Measurements from ENCODE around the gene SHC2. TPM values are rescaled to one million over a fixed set of nuclear protein-coding genes. Genes with fewer than 3 reads are reported as not detected.

SHC2 gene
- total and polyA plus RNA-seq, 2 experiments from 2014 or later, result 50.8 to 111 TPM

DNA sequence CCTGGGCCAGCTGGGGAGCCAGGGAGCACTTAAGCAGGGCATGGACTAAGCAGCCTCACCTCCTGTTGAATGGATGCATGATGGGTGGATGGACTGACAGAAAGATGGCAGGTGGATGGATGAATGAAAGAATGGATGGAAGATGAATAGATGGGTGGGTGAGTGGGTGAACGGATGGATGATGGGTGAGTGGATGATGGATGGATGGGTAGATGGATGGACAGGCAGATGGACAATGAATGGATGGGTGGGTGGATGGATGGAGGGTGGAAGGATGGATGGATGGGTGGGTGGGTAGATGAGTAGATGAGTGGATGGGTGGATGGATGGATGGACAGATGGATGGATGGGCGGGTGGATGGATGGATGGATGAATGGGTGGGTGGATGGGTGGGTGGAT, 18.7 kb downstream of the SHC2 start:
- Histone ChIP-seq H3K9me2 (replicated peaks; ENCODE audit: insufficient read depth) (no peaks in the 10 kb centered on the region), H2AFZ (no peak overlapping the region), H3K4me1 (ENCODE audit: insufficient read depth) (peaks cover 3% of the 10 kb centered on the region), H3K9me3 (ENCODE audit: low read depth) (no peaks in the 10 kb centered on the region), H3K4me2 (no peak overlapping the region), H3K36me3 (replicated peaks; ENCODE audit: insufficient read depth, low read depth) (no peaks in the 10 kb centered on the region), H4K20me1 (ENCODE audit: insufficient read depth, poor library complexity, severe bottlenecking) (no peaks in the 10 kb centered on the region), H3K27ac (no peak overlapping the region), H3K27me3 (no peaks in the 10 kb centered on the region), H3K4me3 (no peak overlapping the region), H3K79me2 (no peaks in the 10 kb centered on the region)
- TF ChIP-seq EZH2phosphoT487 (IDR thresholded peaks at IDR 0.05; ENCODE audit: low read depth, severe bottlenecking, unreplicated experiment) (no peak), EZH2 (IDR thresholded peaks at IDR 0.05; ENCODE audit: borderline replicate concordance) (no peak)
- TF ChIP-seq, protein P1, sequence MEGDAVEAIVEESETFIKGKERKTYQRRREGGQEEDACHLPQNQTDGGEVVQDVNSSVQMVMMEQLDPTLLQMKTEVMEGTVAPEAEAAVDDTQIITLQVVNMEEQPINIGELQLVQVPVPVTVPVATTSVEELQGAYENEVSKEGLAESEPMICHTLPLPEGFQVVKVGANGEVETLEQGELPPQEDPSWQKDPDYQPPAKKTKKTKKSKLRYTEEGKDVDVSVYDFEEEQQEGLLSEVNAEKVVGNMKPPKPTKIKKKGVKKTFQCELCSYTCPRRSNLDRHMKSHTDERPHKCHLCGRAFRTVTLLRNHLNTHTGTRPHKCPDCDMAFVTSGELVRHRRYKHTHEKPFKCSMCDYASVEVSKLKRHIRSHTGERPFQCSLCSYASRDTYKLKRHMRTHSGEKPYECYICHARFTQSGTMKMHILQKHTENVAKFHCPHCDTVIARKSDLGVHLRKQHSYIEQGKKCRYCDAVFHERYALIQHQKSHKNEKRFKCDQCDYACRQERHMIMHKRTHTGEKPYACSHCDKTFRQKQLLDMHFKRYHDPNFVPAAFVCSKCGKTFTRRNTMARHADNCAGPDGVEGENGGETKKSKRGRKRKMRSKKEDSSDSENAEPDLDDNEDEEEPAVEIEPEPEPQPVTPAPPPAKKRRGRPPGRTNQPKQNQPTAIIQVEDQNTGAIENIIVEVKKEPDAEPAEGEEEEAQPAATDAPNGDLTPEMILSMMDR (IDR thresholded peaks at IDR 0.05; ENCODE audit: poor library complexity), result no peak
- no peak for DNase-seq (ENCODE audit: low spot score)
- WGBS (ENCODE audit: low lambda C conversion rate, missing lambda C conversion rate), result 96% methylated on average over 1 of the region's 2 CpGs

DNA sequence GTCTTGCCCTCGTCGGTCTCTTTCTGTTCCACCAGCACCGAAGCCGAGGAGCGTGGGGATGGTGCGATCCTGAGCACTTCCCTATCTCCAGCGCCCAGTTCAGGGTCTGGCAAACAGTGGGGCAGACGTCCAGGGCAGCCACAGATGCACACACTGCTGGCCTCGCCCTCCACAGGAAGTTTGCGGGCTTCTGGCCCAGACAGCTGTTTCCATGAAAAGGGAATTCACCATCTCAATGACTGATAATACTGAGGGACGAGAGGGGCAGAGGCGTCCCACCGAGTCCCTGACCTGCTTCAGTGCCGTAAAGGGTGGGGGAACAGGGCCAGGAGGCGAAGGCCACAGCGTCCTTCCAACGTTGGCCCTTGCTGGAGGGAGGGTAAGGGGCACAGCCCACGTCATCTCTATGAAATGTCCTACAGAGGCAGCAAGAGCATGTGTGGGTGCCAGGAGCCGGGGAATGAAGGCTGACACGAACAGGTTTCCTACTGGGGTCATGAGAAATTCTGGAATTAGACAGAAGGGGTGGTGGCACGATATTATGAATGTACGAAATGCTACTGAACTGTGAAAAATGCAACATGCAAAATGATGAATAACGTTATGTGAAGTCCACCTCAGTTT, 19.5 kb downstream of the SHC2 start:
- Histone ChIP-seq H4K20me1 (ENCODE audit: insufficient read depth, poor library complexity, severe bottlenecking) (no peaks in the 10 kb centered on the region), H3K27ac (no peak overlapping the region), H3K79me2 (no peaks in the 10 kb centered on the region), H2AFZ (no peak overlapping the region), H3K27me3 (no peaks in the 10 kb centered on the region), H3K9me2 (replicated peaks; ENCODE audit: insufficient read depth) (no peaks in the 10 kb centered on the region), H3K36me3 (replicated peaks; ENCODE audit: insufficient read depth, low read depth) (no peaks in the 10 kb centered on the region), H3K4me2 (no peak overlapping the region), H3K4me1 (ENCODE audit: insufficient read depth) (no peaks in the 10 kb centered on the region), H3K4me3 (no peak overlapping the region), H3K9me3 (ENCODE audit: low read depth) (no peaks in the 10 kb centered on the region)
- TF ChIP-seq, protein P1 (IDR thresholded peaks at IDR 0.05; ENCODE audit: poor library complexity), result no peak
- TF ChIP-seq EZH2phosphoT487 (IDR thresholded peaks at IDR 0.05; ENCODE audit: low read depth, severe bottlenecking, unreplicated experiment) (no peak), EZH2 (IDR thresholded peaks at IDR 0.05; ENCODE audit: borderline replicate concordance) (no peak)
- no peak for DNase-seq (ENCODE audit: low spot score)
- WGBS (ENCODE audit: low lambda C conversion rate, missing lambda C conversion rate), result 88% methylated on average over 23 of the region's 23 CpGs

DNA sequence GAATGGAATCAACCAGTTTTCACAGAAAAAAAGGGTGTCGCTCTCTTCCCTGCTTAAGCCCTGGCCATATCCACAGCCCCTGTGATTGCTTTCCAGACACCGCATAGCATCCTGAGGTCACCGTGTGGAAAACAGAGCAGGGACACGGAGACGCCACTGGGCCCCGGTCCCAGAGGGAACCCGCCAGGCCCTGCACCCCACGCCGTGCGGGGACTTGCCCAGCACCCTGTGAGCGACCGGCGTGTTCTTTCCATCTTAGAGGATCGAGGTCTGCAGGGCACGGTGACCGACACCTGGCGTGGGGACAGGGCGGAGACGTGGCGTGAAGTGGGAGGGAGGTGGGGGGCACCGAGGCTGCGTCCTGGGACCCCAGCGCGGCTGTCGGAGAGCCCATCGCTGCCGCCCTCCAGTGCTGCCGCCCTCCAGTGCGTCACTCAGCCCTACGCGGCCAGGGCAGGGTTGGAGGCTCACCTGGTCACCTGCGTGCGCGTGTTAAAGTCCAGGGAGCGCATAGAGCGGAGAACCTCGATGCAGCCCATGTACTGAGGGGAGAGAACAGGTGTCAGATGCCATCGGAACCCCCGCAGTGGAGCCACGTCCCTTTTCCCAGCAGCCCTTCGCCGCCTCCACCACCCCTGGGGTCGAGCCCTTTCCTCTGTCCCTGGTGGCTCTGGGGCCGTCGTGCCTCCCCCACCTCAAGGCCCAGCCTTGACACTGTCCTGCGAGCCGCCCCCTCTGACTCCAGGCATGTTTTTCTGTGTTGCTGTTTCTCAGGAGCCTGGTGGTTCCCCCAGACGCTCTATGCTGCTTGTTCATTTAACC, 20.2 kb downstream of the SHC2 start:
- no peak overlapping the region for H3K4me2 ChIP-seq
- no peaks in the 10 kb centered on the region for H3K9me2 ChIP-seq (replicated peaks; ENCODE audit: insufficient read depth)
- H3K79me2 ChIP-seq, result no peaks in the 10 kb centered on the region
- no peaks in the 10 kb centered on the region for H3K27me3 ChIP-seq
- no peaks in the 10 kb centered on the region for H3K36me3 ChIP-seq (replicated peaks; ENCODE audit: insufficient read depth, low read depth)
- no peak overlapping the region for H3K4me3 ChIP-seq
- no peak overlapping the region for H2AFZ ChIP-seq
- no peaks in the 10 kb centered on the region for H4K20me1 ChIP-seq (ENCODE audit: insufficient read depth, poor library complexity, severe bottlenecking)
- WGBS (ENCODE audit: low lambda C conversion rate, missing lambda C conversion rate), result 96% methylated on average over 35 of the region's 48 CpGs
- H3K9me3 ChIP-seq (ENCODE audit: low read depth), result no peaks in the 10 kb centered on the region
- DNase-seq (ENCODE audit: low spot score), result no peak
- H3K4me1 ChIP-seq (ENCODE audit: insufficient read depth), result no peaks in the 10 kb centered on the region
- no peak overlapping the region for H3K27ac ChIP-seq
- TF ChIP-seq, protein P1 (IDR thresholded peaks at IDR 0.05; ENCODE audit: poor library complexity), result no peak
- TF ChIP-seq EZH2 (IDR thresholded peaks at IDR 0.05; ENCODE audit: borderline replicate concordance) (no peak), EZH2phosphoT487 (IDR thresholded peaks at IDR 0.05; ENCODE audit: low read depth, severe bottlenecking, unreplicated experiment) (no peak)

Data from hepatocyte (in vitro differentiated cells).